Keratinocyte (primary cell): ENCODE data around the gene ZNF747. TPM values are rescaled to one million over a fixed set of nuclear protein-coding genes. Genes with fewer than 3 reads are reported as not detected.

Experiments
- DNase-seq: peaks from one replicate; pipeline ENCODE4 v3.0.0-alpha.2; 2011; ENCODE audit warnings: low read depth, missing footprints, low spot score
- FAIRE-seq: peaks from 2 replicates; lab custom pipeline; 2011; peaks lifted over from hg19 to GRCh38; lab: Jason Lieb, UNC
- H2AFZ ChIP-seq: 2 replicates; pipeline ENCODE4 v1.6.0; 2012; ENCODE audit warnings: low read length, control low read depth, inconsistent platforms; ENCODE audit not compliant: control insufficient read depth
- H3K27ac ChIP-seq: 2 replicates; pipeline ENCODE4 v1.5.1; 2011; ENCODE audit warnings: low read length; ENCODE audit not compliant: control insufficient read depth, insufficient read depth
- H3K27me3 ChIP-seq: 3 replicates; pipeline ENCODE4 v1.6.0; 2011; ENCODE audit warnings: low read length; ENCODE audit not compliant: control insufficient read depth, insufficient read depth; ENCODE audit errors: extremely low read depth
- H3K36me3 ChIP-seq, 2 experiments: 2 replicates in 1 of 2; 3 replicates in 1 of 2; pipeline ENCODE4 v1.5.1; 2011; ENCODE audit warnings: low read length in 2 of 2, mild to moderate bottlenecking in 1 of 2; ENCODE audit not compliant: control insufficient read depth in 2 of 2, insufficient read depth in 2 of 2; ENCODE audit errors: extremely low read depth in 1 of 2
- H3K4me1 ChIP-seq: 3 replicates; pipeline ENCODE4 v1.5.1; 2011; ENCODE audit warnings: low read length; ENCODE audit not compliant: control insufficient read depth, insufficient read depth; ENCODE audit errors: extremely low read depth
- H3K4me2 ChIP-seq: 3 replicates; pipeline ENCODE4 v1.6.0; 2011; ENCODE audit warnings: low read depth, low read length; ENCODE audit not compliant: control insufficient read depth, insufficient read depth; ENCODE audit errors: extremely low read depth
- H3K4me3 ChIP-seq, 3 experiments: fragments of 200-600 bp in 1 of 3; sonication (generic) in 1 of 3; 2 replicates in 2 of 3; 3 replicates in 1 of 3; pipeline ENCODE4 v1.5.1; 2011 to 2016; ENCODE audit warnings: low read length in 3 of 3, mild to moderate bottlenecking in 3 of 3, control low read depth in 2 of 3, inconsistent platforms in 1 of 3, low read depth in 1 of 3, mixed read lengths in 1 of 3, mixed run types in 1 of 3, moderate library complexity in 1 of 3; ENCODE audit not compliant: control insufficient read depth in 2 of 3, insufficient read depth in 2 of 3; ENCODE audit errors: extremely low read depth in 1 of 3
- H3K79me2 ChIP-seq: 2 replicates; pipeline ENCODE4 v1.6.0; 2012; ENCODE audit warnings: low read length; ENCODE audit not compliant: control insufficient read depth, insufficient read depth
- H3K9ac ChIP-seq: 3 replicates; pipeline ENCODE4 v1.6.0; 2011; ENCODE audit warnings: low read length; ENCODE audit not compliant: control insufficient read depth, insufficient read depth; ENCODE audit errors: extremely low read depth
- H3K9me1 ChIP-seq: 3 replicates; pipeline ENCODE4 v1.6.0; 2011; ENCODE audit warnings: low read length; ENCODE audit not compliant: control insufficient read depth, insufficient read depth; ENCODE audit errors: extremely low read depth
- H3K9me3 ChIP-seq: 2 replicates; pipeline ENCODE4 v1.5.1; 2012; ENCODE audit warnings: low read depth, low read length; ENCODE audit not compliant: control insufficient read depth
- H4K20me1 ChIP-seq: 3 replicates; pipeline ENCODE4 v1.6.0; 2011; ENCODE audit warnings: low read length; ENCODE audit not compliant: control insufficient read depth, insufficient read depth; ENCODE audit errors: extremely low read depth
- CTCF ChIP-seq, 3 experiments: IDR thresholded peaks in 1 of 3; conservative IDR thresholded peaks in 1 of 3; optimal IDR thresholded peaks in 1 of 3; 2 replicates in 2 of 3; 3 replicates in 1 of 3; pipeline versions ENCODE3 to v1.5.1; 2011; ENCODE audit warnings: low read length in 3 of 3, mild to moderate bottlenecking in 3 of 3, moderate library complexity in 2 of 3, control low read depth in 1 of 3, inconsistent platforms in 1 of 3; ENCODE audit not compliant: insufficient read depth in 2 of 3; ENCODE audit errors: extremely low read depth in 1 of 3
- EZH2 ChIP-seq: IDR thresholded peaks from one replicate; pipeline ENCODE4 v1.6.1; 2012; ENCODE audit warnings: inconsistent platforms, mild to moderate bottlenecking, low read length, moderate library complexity
- dilution Hi-C: fragments of 300-500 bp; cut with MboI; formaldehyde crosslinking; loops from one replicate; pipeline ENCODE4 v1.7.0; 2020; ENCODE audit warnings: low sequenced_read_pairs; ENCODE audit not compliant: extremely low pct_ligation_motif_present
- polyA plus RNA-seq, 5 experiments: library from polyadenylated mRNA; depleted of rRNA in 3 of 5; stranded (reverse) in 3 of 5; stranded (forward) in 1 of 5; unstranded in 1 of 5; fragments of >200 nt; gene quantifications; 1 replicate in 1 of 5; 2 replicates in 3 of 5; 3 replicates in 1 of 5; pipeline versions ENCODE4 v1.2.1 to v1.2.3, GENCODE V29; 2011 to 2012; ENCODE audit warnings: missing spikeins in 2 of 5, low read depth in 1 of 5, low replicate concordance in 1 of 5

Gene ZNF747
- polyA plus RNA-seq, 1 donor (not counting 4 experiments of a cell fraction or from before 2014, with no cell fraction given): 2.7 TPM

DNA sequence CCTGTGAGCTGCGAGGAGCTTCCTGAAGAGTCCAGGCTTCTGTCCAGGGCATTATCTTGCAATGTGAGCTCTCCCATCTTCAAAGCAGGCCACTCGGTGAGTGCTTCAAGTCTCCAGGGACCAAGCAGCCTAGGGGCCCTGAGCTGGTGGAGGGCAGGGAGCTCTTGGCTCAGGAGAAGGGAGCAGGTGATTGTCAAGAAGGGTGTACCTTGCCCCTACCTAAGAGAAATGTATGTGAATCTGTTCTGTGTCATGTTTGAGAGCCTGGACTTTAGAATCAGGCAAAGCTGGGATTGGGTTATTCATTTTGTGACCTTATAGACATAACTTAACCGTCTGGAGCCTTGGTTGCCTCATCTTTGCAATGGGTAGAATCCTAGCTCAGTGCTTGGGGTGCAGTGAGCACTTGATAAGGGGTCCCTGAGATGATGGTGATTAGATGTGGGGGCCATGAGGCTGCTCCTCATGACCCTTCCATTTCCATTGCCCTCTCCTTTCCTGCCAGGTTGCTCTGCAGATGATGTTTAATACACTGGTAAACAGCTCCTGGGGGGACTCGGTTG, 24.2 kb downstream of the ZNF747 start:
- DNase-seq: no peak
- no peak overlapping the region for H3K4me2 ChIP-seq
- no peak overlapping the region for H2AFZ ChIP-seq
- H3K4me3 ChIP-seq: no peak overlapping the region
- dilution Hi-C loops: no loop called here
- H3K4me1 ChIP-seq: no peaks in the 10 kb centered on the region
- no peaks in the 10 kb centered on the region for H3K9me3 ChIP-seq
- H4K20me1 ChIP-seq: no peaks in the 10 kb centered on the region
- no peaks in the 10 kb centered on the region for H3K36me3 ChIP-seq
- TF ChIP-seq CTCF (optimal IDR thresholded peaks at IDR 0.05 in 1 of 3, IDR thresholded peaks at IDR 0.05 in 1 of 3, conservative IDR thresholded peaks at IDR 0.05 in 1 of 3; ENCODE audit: extremely low read depth in 1 of 3, insufficient read depth in 2 of 3, low read length in 3 of 3) (no peak), EZH2 (no peak)
- H3K27ac ChIP-seq: no peak overlapping the region
- H3K9ac ChIP-seq: no peak overlapping the region
- no peaks in the 10 kb centered on the region for H3K9me1 ChIP-seq
- no peak for FAIRE-seq
- no peaks in the 10 kb centered on the region for H3K79me2 ChIP-seq
- H3K27me3 ChIP-seq: peaks cover 4% of the 10 kb centered on the region

- no peak for FAIRE-seq
- H2AFZ ChIP-seq: no peak overlapping the region
- H3K27me3 ChIP-seq: peaks cover 4% of the 10 kb centered on the region
- dilution Hi-C loops: no loop called here
- no peak for DNase-seq
- H4K20me1 ChIP-seq: no peaks in the 10 kb centered on the region
- H3K9me1 ChIP-seq: no peaks in the 10 kb centered on the region
- H3K9me3 ChIP-seq: no peaks in the 10 kb centered on the region
- no peaks in the 10 kb centered on the region for H3K36me3 ChIP-seq
- no peak overlapping the region for H3K9ac ChIP-seq
- H3K4me2 ChIP-seq: no peak overlapping the region
- H3K27ac ChIP-seq: no peak overlapping the region
- no peaks in the 10 kb centered on the region for H3K4me1 ChIP-seq
- H3K4me3 ChIP-seq: no peak overlapping the region
- TF ChIP-seq EZH2 (no peak), CTCF (optimal IDR thresholded peaks at IDR 0.05 in 1 of 3, IDR thresholded peaks at IDR 0.05 in 1 of 3, conservative IDR thresholded peaks at IDR 0.05 in 1 of 3; ENCODE audit: extremely low read depth in 1 of 3, insufficient read depth in 2 of 3, low read length in 3 of 3) (no peak)
- H3K79me2 ChIP-seq: no peaks in the 10 kb centered on the region
Observed at GRCh38 chr16:30509081-30509765, 25.4 kb downstream of the ZNF747 start.
